HG02571 (cell line): ENCODE data around the gene SH3GL3.

Experiments used
- ATAC-seq: cut with Tn5 transposase; IDR thresholded peaks from one replicate; pipeline ENCODE4 v1.9.1; 2021; ENCODE audit warnings: mild to moderate bottlenecking, moderate library complexity; ENCODE audit not compliant: unreplicated experiment

Gene SH3GL3

GRCh38 chr15:83561661-83562060 is 114.5 kb downstream of the SH3GL3 start:
- ATAC-seq: no peak

GRCh38 chr15:83565138-83565537 is 118.0 kb downstream of the SH3GL3 start:
- no peak for ATAC-seq

GRCh38 chr15:83565553-83566159 is 118.5 kb downstream of the SH3GL3 start:
- no peak for ATAC-seq

- ATAC-seq: no peak
These were observed 120.2 kb downstream of the SH3GL3 start for GRCh38 chr15:83567318-83567717.

GRCh38 chr15:83569341-83569740 is 122.2 kb downstream of the SH3GL3 start:
- ATAC-seq: no peak

- ATAC-seq: no peak
These were observed 123.6 kb downstream of the SH3GL3 start for GRCh38 chr15:83570756-83571155.

GRCh38 chr15:83571820-83572707 is 124.9 kb downstream of the SH3GL3 start:
- ATAC-seq: no peak

GRCh38 chr15:83574345-83574744 is 127.2 kb downstream of the SH3GL3 start:
- ATAC-seq: no peak

- no peak for ATAC-seq
These were observed 131.6 kb downstream of the SH3GL3 start for GRCh38 chr15:83578691-83579090.

- no peak for ATAC-seq
These were observed 134.2 kb downstream of the SH3GL3 start for GRCh38 chr15:83581381-83581780.

GRCh38 chr15:83582381-83582780 is 135.2 kb downstream of the SH3GL3 start:
- ATAC-seq: no peak

GRCh38 chr15:83585601-83586335 is 138.6 kb downstream of the SH3GL3 start:
- no peak for ATAC-seq

- ATAC-seq: no peak
These were observed 139.9 kb downstream of the SH3GL3 start for GRCh38 chr15:83587091-83587490.

- no peak for ATAC-seq
These were observed 141.3 kb downstream of the SH3GL3 start for GRCh38 chr15:83588441-83588840.

GRCh38 chr15:83592370-83593040 is 145.4 kb downstream of the SH3GL3 start:
- no peak for ATAC-seq

GRCh38 chr15:83595191-83595590 is 148.1 kb downstream of the SH3GL3 start:
- no peak for ATAC-seq

GRCh38 chr15:83598031-83598430 is 150.9 kb downstream of the SH3GL3 start:
- ATAC-seq: no peak

- ATAC-seq: no peak
These were observed 154.9 kb downstream of the SH3GL3 start for GRCh38 chr15:83602021-83602420.

- ATAC-seq: no peak
These were observed 157.4 kb downstream of the SH3GL3 start for GRCh38 chr15:83604549-83604948.

- ATAC-seq: no peak
These were observed 158.2 kb downstream of the SH3GL3 start for GRCh38 chr15:83605111-83605945.
